DND-41 (cell line): ENCODE data around the gene TAS2R31.

Experiments used
- CTCF ChIP-seq: IDR thresholded peaks from 2 replicates; pipeline ENCODE4 v1.5.1; 2012; ENCODE audit warnings: borderline replicate concordance, low read length, moderate library complexity, mild to moderate bottlenecking; ENCODE audit not compliant: poor library complexity, severe bottlenecking; ENCODE audit errors: extremely low read depth
- EZH2 ChIP-seq: IDR thresholded peaks from 3 replicates; pipeline ENCODE4 v1.6.1; 2012; ENCODE audit warnings: borderline replicate concordance, low read depth, mild to moderate bottlenecking, moderate library complexity, low read length, inconsistent platforms; ENCODE audit not compliant: severe bottlenecking

- TF ChIP-seq CTCF = no peak
- no peak for TF ChIP-seq EZH2
These were observed 36.3 kb upstream of the TAS2R31 start for GRCh38 chr12:11067514-11067913.
